Activated CD8-positive, alpha-beta memory T cell treated with anti-CD3 and anti-CD28 coated beads for 1 hour (primary cell): Measurements from ENCODE around the gene ARNT2.

Source experiments
- DNase-seq, 2 donors: peaks; one replicate each; pipeline ENCODE4 v3.0.0-alpha.2; 2020; ENCODE audit warnings: low read depth in 1 of 2; ENCODE audit errors: extremely low read depth in 1 of 2

Gene ARNT2

GRCh38 chr15:80462836-80463512, 58.8 kb downstream of the ARNT2 start:
- DNase-seq = no peak

- no peak for DNase-seq
Measured at GRCh38 chr15:80464951-80465625, 60.9 kb downstream of the ARNT2 start.

- no peak for DNase-seq
Measured at GRCh38 chr15:80465626-80466005, 61.4 kb downstream of the ARNT2 start.

GRCh38 chr15:80466543-80466942, 62.4 kb downstream of the ARNT2 start:
- DNase-seq = no peak

DNA sequence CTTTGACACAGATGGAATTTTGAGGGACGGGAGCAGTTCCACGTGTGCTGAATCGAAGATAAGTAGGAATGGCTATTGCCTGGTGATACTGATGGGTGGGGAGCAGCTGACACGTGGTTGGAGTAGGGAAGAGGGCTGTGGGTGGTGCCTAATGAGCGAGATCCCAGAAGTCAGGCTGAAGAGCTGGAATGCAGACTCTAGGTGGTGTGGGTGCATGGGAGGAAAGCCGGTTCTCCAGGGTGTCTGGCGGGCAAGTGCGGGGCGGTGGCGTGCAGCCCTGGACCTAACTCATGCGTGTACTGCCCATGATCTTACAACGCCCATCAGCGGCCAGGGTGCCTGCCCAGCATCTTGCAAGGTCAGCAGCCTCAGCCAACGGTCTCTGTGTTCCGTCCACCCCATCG, 63.1 kb downstream of the ARNT2 start:
- DNase-seq = no peak

GRCh38 chr15:80468796-80469195, 64.6 kb downstream of the ARNT2 start:
- no peak for DNase-seq

GRCh38 chr15:80471881-80472280, 67.7 kb downstream of the ARNT2 start:
- no peak for DNase-seq

- DNase-seq = no peak
Measured at GRCh38 chr15:80473286-80474223, 69.4 kb downstream of the ARNT2 start.

GRCh38 chr15:80474224-80475215, 70.3 kb downstream of the ARNT2 start:
- DNase-seq = no peak

GRCh38 chr15:80475572-80475971, 71.4 kb downstream of the ARNT2 start:
- DNase-seq = no peak

GRCh38 chr15:80476036-80476435, 71.9 kb downstream of the ARNT2 start:
- DNase-seq = no peak

DNA sequence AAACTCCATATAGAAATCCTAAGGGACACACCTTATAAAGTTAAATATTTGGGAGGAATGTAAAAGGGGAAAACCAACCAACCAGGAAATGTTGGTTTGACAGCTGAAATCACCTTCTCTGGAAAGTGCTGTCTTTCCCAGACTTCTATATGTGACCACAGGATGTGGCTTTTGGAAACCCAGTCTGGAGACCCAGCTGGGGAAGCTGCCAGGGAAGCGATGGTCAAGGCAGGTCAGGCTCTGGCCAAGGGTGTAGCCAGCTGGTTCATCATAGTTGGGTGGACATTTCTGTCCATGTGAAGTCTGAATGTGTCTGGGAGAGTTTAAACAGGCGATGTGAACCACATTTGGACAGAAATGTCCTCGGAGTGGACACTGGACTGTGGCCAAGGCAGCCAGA, 73.9 kb downstream of the ARNT2 start:
- no peak for DNase-seq

DNA sequence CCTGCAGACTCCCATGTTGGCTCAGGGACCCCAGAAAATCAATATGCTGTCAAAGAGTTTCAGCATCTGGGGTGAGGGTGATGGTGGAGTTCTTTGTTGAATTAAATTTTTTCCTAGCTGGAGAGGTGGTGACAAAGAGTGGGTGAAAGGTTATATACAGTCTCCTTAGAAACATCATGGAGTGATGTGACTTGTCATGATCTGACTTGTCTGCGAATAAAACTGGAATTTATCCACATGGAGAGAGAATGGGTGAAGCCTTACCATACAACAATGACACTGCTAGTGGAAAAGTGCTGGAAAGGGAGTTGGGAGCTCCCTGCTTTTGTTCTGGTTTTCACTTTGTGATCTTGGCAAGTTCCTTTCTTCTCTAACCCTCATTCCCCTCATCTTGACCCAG, 75.0 kb downstream of the ARNT2 start:
- DNase-seq = no peak

- DNase-seq = no peak
Measured at GRCh38 chr15:80480171-80480811, 76.1 kb downstream of the ARNT2 start.

DNA sequence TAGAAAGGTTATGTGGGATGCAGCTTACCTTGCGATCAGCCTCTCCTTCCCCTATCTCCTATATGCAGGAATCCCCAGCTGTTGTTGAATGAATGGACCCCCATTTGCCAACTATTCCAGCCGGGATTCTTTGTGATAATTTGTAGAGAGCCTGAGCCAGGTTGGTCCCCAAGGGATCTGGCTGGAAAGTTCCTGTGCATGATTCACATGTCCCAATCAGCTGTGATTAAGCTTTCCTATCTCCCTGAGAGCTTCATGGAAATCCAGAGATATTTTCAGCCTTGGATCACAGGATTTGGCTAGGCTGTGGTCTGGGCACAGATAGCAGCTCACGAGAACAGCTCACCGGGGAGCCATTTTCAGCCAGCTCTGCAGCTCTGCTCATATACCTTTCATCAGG, 76.7 kb downstream of the ARNT2 start:
- DNase-seq = no peak

- DNase-seq = no peak
Measured at GRCh38 chr15:80482696-80483095, 78.5 kb downstream of the ARNT2 start.

DNA sequence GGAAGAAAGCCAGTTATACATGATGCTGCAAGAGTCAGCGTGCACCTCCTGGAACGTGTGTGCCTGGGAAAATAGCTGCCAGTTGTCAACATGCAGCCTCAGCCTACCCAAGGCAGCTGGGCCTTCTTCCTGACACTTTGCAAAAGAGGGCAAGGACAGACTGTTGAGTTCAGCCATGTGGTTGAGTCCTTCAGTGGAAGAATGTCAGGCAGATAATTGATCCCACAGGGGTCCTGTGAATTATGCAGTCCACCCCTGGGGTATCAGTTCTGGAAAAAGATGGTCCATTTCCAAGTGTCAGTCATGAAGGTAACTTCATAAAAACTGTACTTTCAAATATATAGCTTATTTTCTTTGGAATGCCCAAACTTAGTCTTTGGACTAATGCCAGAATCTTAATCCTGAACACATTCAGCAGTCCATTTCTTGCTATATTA, 79.6 kb downstream of the ARNT2 start:
- no peak for DNase-seq

DNA sequence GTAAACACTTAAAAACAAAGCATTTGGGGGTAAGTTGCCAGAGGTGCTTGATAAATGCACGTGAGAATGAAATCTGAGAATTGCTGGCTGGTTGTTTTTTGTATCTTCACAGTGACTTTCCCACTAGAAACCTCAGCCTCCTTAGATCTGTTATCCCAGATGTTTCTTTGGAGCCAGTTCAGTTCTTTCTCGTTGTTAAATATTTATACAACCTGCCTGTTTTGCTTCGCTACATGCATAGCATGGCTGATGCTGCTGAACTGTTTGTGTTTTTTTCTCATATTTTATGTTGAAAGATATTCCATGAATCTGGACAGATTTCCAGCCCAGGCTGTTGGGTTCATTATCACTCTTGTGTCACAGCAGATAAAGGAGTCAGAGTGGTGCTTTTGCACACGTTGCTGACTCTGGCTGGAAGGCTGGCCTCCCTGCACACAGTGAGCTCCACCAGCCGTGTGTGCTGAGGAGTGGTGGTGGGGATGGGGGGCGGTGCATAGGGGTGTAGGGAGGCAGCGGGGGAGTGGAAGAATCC, 80.2 kb downstream of the ARNT2 start:
- no peak for DNase-seq

GRCh38 chr15:80485370-80486164, 81.4 kb downstream of the ARNT2 start:
- no peak for DNase-seq
